DLD1 (cell line): Measurements from ENCODE around the gene RNF214.
"Not testable (repeated sequence)": the region's sequence is repeated elsewhere in the genome, so short reads cannot be mapped to it uniquely, and the experiment has no call there.

ENCODE experiments used
- in situ Hi-C: cut with HindIII; loops from 2 replicates; pipeline ENCODE4 v1.10.0; 2017; ENCODE audit warnings: low sequenced_read_pairs

Gene RNF214

DNA sequence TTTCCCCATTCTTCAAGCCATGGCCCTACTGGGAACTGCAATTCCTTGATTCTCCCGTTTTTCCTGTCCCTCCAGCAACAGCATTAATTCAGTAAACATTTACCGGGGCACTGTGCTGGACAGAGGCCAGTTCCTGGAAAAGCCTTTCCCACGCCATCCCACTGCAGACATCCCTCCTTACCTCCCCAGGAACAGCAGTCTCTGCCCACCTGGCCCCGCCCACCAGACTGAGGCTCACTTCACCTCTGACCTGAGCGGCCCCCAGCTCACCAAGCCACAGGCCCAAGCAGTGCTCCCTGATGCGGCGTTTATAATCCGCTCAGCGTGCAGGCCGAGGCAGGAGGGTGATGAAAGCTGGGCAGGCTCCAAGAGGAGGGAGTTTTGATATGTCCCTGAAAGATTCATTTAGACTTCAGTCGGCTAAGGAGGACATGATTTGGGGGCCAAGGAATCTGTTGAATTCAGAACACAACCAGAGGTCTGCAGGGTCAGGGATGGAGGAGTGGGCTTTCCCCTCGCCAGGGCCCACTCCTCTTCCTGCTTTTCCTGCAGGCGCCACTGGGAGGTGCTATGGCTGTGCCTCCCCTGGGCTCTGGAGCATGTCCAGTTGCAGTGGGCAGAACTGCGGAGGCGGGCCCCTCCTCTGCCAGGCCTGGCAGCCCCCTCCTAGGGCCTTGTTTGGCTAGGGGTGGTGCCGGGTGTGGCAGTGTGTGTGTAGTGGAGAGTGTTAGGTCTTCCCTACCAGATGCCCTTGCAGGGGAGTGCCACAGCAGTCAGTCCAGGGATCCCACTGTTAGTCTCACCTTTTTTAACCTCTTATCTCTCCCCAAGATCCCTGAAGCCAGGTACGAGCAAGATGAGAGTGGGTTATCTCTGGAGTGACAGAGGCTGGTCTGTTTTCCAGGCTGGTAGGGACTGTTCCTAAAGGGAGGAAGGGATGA is 34.7 kb upstream of the RNF214 start:
- in situ Hi-C loops, result no loop called here

DNA sequence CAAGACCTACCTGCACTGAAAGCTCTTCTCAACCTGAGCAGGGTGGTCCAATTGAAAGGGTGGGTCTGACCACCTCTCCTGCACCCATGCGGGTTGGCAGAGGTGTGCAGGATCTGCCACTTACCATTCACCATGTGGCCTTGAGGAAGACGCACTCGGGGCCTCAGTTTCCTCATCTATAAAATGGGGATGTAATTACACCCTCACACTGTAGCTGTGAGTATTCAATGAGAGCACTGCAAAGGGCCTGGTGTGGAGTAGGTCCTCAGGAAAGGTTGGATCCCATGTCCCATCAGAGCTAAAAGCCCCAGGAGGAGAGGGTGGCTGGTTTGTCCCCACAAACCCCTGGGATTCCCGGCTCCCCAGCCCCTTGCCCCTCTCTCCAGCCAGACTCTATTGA is 33.9 kb upstream of the RNF214 start:
- in situ Hi-C loops, result no loop called here

DNA sequence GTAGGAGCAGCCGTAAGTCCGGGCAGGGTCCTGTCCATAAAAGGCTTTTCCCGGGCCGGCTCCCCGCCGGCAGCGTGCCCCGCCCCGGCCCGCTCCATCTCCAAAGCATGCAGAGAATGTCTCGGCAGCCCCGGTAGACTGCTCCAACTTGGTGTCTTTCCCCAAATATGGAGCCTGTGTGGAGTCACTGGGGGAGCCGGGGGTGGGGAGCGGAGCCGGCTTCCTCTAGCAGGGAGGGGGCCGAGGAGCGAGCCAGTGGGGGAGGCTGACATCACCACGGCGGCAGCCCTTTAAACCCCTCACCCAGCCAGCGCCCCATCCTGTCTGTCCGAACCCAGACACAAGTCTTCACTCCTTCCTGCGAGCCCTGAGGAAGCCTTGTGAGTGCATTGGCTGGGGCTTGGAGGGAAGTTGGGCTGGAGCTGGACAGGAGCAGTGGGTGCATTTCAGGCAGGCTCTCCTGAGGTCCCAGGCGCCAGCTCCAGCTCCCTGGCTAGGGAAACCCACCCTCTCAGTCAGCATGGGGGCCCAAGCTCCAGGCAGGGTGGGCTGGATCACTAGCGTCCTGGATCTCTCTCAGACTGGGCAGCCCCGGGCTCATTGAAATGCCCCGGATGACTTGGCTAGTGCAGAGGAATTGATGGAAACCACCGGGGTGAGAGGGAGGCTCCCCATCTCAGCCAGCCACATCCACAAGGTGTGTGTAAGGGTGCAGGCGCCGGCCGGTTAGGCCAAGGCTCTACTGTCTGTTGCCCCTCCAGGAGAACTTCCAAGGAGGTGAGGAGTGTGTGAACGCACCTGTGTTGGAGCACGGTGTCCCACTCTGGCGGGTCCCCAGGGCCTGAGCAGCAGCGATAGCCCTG is 33.2 kb upstream of the RNF214 start, which contains the start of gene TAGLN:
TAGLN (plus strand) TSS at position 318 of the 863 bp plus-strand sequence. CDS start 3,644 bp downstream, outside the sequence.
- in situ Hi-C loops, result no loop called here

DNA sequence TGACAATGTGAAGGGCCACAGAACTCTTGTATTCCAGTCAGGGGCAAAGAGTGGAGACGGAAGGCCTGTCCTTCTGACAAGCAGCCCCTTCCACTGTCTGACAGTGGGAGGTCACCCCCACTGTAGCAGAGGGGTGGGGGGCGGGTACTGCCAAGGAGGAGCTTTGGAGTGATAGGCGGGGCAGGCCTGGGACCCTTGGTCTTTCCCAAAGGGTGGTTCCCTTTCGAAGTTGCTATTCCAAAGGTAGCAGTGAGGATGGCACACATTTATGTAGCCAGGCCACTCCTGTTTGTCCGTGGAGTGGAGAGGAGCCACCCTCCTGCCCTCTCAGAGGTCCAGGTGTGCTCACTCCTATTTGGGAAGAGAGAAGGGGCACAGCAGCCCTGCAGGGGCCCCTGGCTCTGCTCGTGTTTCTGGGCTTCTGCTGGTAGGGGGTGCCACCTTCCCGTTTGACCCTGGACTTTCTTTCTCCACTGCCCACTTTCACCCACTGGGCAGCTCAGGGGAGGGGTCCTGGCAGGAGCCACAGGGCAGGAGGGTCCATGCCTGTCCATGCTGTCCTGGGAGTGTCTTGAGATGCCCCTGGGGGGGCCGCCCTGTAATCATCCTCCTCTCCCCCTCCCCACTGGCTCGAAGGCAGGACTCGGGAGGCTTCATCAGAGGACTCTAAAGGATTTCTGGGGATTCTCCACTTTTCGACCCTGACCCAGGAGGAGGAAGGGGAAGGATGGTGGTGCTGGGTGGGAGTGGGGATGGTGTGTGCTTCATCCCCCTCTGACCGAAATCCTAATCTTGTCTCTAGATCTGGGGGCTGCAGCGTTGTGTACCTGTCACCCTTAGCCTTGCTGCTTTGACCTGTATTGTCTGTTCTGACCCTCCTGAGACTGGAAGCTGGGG is 32.3 kb upstream of the RNF214 start:
- in situ Hi-C loops, result no loop called here

DNA sequence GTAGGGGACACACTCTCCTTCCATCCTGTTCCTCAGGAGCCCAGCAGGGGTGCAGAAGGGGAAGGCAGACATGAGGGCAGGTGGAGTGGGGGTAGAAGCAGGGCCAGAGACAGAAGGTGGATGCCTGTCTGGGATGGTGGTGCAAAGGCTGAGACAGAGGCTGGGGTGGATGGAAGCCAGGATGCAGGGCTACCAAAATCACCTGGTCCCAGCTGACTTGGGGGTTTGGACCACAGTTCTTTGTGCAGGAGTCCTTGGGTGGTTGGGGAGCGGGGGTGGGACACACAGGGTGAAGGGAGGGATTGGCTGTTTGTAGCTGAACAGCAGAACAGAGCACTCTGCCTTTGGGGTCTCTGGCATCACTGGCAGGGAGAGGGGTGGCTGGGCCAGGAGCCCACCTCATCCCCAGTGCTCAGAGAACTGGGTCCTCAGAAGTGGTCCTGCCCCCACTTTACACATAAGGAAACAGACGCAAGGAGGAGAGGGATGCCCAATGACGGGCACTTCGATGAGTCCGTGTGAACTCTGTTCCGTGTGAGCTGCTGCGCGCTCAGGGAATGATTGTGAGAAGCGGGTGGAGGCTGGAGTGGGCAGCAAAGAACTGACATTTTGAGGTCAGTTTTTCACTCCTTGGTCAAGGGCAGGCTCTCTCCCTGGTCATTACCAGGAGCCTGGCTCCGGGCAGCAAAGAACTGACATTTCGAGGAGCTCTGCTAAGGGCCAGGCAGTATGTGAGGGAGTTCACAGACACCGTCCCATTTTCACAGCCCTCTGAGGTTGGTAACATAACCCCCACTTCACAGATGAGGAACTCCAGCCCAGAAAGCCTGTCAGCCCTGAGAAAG is 31.4 kb upstream of the RNF214 start:
- in situ Hi-C loops, result no loop called here

DNA sequence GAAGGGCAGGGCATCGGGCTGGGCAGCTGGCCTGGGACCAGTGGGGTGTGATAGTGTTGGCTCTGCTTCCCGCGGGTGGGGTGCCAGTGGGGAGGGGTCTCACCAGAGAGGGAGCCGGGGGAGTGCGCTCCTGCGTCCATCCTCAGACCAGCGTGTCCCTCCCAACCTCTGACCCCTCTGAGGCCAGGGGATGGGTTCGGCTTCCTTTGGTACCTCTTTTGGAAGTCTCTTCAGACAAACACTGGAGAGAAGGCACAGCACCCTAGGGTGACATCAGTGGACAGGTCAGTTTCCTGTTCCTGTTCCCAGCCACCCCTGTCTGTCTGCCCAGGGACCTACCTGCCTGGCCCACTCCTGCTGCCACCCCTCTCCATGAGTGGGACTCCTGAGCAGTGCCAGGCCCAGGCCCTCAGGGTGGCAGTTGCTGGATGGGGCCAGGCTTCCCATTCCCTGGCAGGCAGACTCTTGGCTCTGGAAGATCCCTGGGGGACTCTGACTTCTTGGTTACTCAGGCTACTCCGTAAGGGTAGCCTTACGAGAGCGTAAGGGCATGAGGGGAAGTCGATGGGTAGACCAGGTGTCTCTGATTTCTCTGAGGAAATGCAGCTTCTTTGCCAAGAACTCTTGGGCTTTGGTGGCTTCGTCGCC is 30.7 kb upstream of the RNF214 start:
- in situ Hi-C loops, result no loop called here

DNA sequence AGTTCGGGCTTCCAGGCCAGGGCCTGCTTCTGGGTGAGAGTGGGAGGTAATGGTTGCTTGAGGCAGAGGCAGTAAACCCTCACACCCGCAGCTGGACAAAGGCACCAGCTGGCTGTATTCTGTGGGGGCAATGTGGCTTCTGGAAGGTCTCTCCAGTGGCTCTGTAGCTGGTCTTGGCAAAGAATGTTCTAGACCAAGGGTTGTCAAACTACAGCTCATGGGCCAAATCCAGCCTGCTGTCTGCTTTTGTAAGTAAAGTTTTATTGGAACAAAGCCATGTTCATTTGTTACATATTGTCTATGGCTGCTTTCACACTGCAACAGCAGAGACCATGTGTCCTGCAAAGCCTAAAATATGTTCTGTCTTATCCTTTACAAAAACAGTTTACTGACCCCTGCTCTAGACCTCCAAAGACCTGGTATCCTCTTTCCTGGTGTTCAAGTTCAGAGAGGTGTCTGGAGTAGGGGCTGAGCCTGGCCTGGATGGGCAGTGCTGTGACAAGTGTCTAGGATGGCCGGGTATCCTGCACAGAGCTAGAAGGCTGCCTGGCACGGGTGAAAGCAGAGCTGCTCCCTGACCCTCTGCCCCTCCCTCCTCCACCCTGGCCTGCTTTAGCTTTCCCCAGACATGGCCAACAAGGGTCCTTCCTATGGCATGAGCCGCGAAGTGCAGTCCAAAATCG is 29.9 kb upstream of the RNF214 start:
- in situ Hi-C loops, result no loop called here

DNA sequence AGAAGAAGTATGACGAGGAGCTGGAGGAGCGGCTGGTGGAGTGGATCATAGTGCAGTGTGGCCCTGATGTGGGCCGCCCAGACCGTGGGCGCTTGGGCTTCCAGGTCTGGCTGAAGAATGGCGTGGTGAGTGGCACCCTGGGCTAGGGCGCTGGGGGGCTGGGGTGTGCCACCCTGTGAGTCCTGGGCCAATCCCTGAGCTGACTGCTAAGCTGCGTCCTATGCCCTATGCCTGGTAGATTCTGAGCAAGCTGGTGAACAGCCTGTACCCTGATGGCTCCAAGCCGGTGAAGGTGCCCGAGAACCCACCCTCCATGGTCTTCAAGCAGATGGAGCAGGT is 29.4 kb upstream of the RNF214 start:
- in situ Hi-C loops, result no loop called here

DNA sequence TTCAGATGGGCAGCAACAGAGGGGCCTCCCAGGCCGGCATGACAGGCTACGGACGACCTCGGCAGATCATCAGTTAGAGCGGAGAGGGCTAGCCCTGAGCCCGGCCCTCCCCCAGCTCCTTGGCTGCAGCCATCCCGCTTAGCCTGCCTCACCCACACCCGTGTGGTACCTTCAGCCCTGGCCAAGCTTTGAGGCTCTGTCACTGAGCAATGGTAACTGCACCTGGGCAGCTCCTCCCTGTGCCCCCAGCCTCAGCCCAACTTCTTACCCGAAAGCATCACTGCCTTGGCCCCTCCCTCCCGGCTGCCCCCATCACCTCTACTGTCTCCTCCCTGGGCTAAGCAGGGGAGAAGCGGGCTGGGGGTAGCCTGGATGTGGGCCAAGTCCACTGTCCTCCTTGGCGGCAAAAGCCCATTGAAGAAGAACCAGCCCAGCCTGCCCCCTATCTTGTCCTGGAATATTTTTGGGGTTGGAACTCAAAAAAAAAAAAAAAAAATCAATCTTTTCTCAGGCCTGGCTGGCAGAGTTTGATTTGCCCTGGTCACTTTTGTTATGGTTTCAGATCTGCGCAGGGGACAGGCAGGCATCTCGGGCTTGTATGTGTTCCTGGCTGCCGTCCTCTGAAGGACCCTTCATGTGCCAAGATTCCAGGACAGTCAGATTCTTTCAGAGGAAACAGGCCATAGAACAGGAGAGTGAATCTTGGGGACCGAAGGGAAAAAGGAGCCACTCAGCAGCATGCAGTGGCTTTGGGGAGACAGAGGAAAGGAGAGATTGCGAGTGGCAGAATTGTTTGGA is 28.0 kb upstream of the RNF214 start:
- in situ Hi-C loops, result no loop called here

DNA sequence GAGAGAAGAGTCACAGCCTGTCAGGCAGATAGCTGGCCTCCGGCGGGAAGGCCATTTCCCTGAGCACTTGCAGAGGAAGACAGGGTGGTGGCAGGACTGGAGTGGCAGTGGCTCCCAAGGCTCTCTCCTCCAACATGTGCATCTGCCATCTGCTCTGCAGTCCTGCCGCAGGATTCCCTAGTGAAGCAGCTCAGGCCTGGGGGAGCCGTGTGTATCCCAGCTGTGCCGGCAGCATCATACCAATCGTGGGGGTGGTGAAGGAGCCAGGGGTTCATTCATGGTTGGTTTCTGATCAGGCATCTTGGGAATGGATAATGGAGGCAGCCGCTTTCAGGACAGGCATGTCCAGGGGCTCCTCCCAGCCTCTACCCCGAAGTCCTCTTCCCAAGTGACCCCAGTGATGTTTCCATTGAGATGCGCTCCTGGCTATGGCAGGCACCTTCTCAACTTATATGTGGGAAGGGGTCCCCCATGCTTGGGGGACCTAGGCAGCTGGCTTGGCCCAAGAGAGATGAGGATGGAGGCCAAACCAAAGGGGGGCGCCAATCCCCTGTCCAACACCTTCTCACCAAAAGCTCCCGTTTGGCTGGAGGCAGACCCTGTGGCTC is 27.2 kb upstream of the RNF214 start:
- in situ Hi-C loops, result no loop called here

DNA sequence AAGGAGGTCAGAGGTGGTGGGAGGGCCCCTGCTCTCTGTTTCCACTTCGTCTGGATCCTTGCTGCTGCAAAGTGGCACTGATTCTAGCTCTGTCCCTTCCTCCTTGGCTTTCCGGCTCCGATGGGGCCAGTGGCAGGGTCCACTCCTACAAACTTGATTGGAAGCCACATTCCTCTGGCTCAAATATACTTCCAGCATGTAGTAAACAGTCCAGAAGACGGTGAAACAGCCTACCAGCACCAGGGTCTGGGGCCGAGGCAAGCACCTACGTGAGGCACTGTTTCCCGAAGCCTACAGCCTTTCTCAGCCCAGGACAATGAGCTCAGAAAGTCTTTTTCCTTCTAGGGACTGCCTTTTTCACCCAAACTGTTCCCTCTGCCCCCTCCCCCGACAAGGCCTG is 26.4 kb upstream of the RNF214 start:
- in situ Hi-C loops, result not testable (repeated sequence)

DNA sequence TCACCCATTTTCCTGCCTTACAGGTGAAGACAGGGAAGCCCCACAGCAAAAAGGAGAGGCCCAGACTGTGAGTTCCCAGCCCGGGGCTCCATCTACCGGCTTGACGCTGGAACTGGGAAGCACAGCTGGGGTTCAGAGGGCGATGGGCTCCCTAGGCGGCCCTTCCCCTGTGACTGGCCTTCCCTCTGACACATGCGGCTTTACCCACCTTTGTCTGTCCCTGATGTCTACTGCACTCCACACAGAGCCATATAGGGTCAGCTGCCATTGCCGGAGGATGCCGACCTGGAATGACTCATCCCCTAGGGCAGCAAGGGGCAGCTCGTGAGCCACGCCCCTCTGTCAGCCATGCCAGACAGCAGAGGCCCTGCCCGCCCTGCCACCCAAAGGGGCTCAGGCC is 25.6 kb upstream of the RNF214 start:
- in situ Hi-C loops, result not testable (repeated sequence)

DNA sequence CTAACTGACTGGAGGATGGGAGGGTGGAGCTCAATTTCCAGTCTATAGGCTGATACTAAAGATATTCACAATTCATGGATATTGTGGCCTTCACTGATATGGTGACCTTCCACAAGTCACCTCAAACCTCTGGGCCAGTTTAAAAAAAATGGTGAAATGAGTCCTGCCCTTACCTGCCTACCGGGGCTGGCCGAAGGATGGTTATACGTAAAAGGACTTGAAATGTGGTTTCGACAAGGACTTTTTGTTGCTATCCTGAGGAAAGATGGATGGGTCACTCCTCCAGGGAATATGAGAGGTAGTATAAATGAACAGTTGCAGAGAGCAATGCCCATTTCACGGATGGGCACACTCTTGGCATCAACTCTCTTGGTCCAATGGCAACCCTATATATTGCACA is 25.0 kb upstream of the RNF214 start:
- in situ Hi-C loops, result not testable (repeated sequence)

DNA sequence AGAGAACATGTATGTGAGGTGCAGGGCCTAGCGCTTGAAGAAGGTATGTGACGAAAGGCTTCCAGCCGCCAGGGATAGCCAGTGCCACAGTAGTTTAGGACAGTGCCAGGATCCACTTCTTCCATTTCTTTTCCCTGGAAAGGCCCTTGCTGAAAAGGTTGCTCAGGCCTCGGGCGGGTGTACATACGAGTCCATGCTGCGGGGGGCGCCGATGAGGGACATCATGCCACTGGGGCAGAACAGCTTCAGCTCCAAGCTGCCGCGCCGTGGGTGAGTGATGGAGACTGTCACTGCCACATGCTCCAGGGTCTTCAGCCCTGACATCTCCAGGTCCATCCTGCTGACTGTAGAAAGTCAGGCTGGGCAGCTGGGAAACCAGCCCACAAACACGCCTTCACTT is 23.8 kb upstream of the RNF214 start:
- in situ Hi-C loops, result not testable (repeated sequence)

DNA sequence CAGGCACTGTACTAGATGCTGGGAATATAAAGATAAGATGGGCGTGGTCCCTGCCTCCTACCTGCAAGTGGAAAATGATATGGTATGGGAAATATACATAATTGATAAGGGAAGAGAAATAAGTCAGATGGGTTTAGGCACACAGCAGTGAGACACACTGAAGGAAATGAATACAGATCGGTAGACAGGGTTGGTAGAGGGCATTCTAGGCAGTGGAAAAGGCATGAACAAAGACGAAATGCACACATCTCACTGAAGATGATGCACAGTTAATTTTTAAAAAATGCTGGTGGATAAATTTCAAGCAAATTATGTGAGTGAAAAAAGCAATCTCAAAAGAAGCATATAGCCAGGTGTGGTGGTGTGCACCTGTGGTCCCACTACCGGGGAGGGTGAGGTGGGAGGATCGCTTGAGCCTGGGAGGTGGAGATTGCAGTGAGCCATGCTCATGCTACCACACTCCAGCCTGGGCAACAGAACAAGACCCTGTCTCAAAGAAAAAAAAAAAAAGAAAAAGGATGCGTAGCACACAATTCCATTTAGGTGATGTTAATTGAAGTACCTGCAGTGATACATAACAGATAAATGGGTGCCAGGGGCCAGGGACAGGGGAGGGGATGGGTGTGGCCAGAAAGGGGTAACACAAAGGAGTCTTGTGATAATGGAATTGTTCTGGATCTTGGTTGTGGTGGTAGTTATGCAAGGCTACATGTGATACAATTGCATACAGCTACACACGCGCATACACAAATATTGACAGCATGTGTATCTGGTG is 22.9 kb upstream of the RNF214 start:
- in situ Hi-C loops, result not testable (repeated sequence)

DNA sequence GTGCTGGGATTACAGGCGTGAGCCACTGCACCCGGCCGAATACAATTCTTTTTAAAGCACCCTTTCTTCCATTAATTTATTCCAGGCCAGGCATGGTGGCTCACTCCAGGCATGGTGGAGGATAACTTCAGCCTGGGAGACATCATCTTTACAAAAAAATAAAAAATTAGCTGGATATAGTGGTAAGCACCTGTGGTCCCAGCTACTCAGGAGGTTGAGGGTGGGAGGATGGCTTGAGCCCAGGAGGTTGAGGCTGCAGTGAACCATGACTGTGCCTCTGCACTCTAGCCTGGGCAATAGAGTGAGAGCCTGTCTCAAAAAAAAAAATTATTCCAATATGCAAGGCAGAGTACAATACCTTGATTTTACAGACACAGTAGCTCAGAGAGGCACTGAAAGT is 21.9 kb upstream of the RNF214 start:
- in situ Hi-C loops, result no loop called here
